Activated CD4-positive, CD25-positive, alpha-beta regulatory T cell treated with anti-CD3 and anti-CD28 coated beads, Interleukin-2, amount 50 U/mL, for 16 hours (primary cell): ENCODE measurements around the gene HS3ST5.
"Not testable (repeated sequence)": the region's sequence is repeated elsewhere in the genome, so short reads cannot be mapped to it uniquely, and the experiment has no call there.

Experiments used
- DNase-seq: peaks from one replicate; pipeline ENCODE4 v3.0.0-alpha.2; 2020; ENCODE audit warnings: low read depth, low spot score

Gene HS3ST5

GRCh38 chr6:114339706-114340105 lies 3.1 kb downstream of the HS3ST5 start:
- DNase-seq: no peak

DNA sequence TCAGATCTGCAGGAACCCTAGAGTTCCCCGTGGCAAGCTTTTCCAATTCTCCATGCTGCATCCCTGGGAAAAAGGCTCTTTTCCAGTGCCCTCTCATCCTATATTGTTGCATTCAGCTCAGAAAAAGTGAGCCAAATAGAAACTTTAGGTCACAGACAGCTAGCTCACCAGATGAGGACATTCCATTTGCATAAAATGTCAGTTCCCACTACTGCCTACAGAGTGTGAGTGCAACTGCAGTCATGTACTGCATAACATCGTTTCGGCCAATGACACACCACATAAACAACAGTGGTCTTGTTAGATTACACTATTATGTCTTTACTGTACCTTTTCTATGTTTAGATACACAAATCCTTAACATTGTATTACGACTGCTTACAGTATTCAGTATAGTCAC lies 8.6 kb downstream of the HS3ST5 start:
- DNase-seq: no peak

DNA sequence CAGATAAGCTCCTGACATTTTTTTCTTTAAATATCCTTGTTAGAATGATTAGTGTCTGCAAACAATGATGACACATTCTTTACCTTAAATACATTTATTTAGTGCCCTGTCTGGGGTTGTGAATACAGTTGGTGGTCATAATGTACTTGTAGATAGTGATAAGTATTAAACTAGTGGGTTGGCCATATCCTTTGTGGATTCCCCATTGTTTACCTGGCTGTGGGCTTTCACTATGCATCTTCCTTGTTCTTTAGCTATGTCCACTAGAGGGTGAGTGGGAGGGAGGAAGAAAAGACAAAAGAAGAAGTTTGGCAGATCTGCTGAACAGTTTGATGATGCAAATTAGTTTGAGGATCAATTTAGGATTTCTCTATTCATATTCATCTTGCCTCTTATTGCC lies 15.7 kb downstream of the HS3ST5 start:
- no peak for DNase-seq

- DNase-seq: no peak
These were observed 19.0 kb downstream of the HS3ST5 start for GRCh38 chr6:114323784-114324183.

GRCh38 chr6:114319749-114320148 lies 23.1 kb downstream of the HS3ST5 start:
- no peak for DNase-seq

GRCh38 chr6:114315831-114316595 lies 26.8 kb downstream of the HS3ST5 start:
- no peak for DNase-seq

DNA sequence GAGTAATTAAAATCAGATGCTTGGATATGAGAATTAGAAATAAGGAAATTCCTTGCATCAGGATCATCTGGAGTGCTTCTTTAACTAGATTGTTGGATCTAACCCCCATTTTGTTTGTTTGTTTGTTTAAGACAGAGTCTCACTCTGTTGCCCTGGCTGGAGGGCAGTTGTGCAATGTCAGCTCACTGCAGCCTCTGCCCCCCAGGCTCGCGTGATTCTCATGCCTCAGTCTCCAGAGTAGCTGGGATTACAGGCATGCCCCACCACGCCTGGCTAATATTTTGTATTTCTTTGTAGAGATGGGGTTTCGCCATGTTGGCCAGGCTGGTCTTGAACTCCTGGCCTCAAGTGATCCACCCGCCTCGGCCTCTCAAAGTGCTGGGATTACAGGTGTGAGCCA lies 29.0 kb downstream of the HS3ST5 start:
- DNase-seq: not testable (repeated sequence)

DNA sequence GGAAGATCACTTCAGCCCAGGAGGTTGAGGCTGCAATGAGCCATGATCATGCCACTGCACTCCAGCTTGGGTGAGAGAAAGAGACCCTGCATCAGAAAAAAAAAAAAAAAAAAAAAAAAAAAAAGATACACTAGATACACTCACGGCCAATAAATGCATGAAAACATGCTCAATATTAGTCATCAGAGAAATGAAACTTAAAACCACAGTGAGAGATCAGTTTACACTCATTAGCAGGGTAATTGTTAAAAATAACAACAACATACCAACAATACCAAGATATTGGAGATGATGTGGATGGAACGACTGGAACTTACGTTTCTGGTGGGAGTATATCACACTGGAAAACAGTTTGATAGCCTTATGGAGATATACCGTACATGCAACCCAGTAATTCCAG lies 29.9 kb downstream of the HS3ST5 start:
- DNase-seq: no peak

DNA sequence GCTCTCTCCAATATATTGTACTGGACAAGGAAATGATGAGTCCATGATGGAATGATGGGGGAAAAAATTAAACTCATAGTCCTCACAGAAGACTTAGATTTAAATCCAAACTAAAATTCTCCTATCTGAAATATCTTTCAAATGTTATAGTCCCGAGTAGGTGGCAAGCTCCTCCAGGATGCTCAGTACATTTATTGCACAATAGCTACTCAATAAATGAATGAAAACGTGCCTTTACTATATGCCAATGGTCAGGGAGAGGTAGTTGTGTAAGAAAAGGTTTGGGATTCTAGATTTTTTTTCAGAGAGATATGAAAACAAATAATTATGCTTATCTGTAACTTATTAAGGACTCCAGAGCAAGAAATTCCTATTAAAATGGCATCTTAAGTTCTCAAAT lies 32.8 kb downstream of the HS3ST5 start:
- no peak for DNase-seq

DNA sequence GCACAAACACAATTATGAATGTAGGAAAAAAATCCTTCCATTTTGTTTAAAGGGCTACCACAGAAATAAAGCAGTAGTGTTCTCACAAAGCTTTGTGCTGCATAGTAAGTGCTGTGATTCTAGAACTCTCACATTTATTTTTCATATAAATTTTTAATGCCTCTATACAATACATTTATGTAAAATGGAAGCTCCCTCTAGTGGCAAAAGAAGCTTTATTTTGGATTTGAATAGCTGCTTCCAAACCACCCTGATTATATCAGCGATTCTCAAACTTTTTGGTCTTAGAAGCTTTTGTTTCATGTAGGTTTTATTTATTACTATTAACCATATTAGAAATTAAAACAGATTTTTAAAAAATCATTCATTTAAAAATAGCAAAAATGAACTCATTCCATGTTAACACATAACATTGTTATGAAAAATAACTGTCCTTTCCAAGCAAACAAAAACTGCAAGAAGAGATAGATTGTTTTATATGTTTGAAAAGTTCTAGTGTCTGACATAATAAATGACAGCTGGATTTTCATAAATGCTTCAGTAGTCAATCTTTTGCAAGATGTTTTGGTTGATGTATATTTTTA lies 38.4 kb downstream of the HS3ST5 start:
- no peak for DNase-seq

DNA sequence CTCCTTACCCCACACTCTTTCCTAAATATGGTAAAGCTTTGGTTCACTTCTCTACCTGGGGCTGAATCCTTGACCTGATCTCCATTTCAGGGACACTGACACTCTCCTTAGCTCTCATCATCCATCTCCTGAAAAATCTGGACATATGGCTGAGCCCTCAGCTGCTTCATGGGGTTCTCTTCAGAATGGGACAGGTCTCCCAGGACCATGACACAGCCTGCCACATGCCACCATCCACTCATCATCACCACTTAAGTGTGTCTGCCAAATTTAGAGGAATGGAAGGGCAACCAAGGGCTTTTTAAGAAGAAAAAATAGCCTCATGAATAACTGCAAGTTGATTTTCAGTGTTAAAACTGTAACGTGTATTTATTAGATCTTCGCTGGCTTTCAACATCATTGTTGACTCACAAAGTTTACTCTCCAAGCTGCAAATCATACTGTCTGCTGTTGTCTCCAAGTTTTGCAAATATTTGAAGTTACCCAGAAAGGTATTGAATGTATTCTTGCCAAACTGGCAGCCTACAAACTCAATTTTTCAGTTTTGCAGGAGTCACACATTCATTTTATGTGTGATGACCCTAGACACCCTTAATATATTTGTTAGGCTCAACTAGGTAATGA lies 41.1 kb downstream of the HS3ST5 start:
- DNase-seq: no peak

DNA sequence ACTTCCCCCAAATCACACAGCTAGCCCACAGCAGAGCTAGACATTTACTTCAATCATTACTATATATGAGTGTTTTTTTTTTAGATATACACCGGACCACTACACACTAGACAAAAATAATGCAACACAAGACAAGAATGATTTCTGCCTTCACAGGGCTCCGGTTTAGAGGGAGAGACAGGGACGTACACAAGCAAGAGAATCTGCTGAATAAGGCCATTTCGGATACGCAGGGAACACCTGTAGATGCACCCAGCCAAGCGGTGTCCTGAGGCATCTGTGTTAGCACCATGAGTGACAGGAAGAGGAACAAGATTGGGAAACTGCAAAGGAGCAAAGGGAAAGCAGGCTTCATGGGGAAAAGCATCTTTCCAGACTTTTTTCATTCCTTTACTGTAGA lies 45.7 kb downstream of the HS3ST5 start:
- no peak for DNase-seq

DNA sequence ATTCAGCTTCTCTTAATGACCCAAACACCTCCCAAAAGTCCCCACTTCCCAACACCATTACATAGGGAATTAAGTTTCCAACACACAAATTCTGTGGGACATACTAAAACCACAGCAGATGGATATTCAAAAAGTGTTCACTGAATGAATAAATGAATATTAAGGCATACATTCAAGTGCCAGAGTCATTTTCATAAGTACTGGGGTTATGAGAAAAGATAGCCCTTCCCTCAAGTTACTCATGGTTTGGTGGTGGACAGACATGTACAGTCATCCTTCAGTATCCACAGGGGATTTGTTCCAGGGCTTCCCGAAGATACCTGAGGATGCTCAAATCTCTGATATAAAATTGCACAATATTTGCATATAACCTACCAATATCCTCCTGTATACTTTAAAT lies 50.4 kb downstream of the HS3ST5 start:
- DNase-seq: no peak

DNA sequence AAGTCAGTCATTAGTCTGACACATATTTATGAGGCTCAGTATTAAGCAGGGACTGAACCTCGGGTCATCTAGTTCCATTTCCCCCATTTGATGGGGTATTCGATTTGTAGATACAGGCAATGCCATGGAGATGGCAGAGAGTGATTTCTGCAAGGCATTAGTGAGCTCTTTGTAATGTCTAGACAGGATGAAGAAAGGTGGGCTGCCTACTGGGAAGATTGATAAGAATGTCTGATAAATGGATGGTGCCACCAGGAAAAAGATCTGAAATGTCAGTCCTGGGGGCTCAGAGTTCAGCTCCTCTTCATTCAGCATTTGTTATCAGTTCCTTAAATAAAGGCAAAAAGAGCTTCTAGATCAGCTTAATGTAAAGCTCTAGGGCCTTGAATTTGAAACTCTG lies 51.4 kb downstream of the HS3ST5 start:
- no peak for DNase-seq

DNA sequence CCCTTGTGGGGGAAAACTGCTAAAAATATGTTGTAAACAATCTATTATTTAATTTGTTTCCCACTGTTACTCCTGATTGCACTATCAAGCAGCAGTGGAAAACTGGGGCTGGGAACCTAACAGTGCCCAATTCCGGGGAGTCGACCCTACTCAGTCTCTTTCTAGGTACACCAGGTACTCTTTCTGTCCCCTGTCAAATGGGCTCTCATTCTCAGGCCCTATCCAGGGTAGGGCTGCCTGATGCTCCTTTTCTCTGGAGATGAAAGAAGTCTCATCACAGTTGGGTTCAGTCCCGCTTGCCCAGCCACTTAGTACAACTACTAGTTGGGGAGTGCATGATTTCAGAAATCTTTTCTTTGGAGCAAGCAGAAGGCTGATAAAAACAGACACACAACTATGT lies 52.0 kb downstream of the HS3ST5 start:
- no peak for DNase-seq

GRCh38 chr6:114288701-114289495 lies 53.9 kb downstream of the HS3ST5 start:
- no peak for DNase-seq

- no peak for DNase-seq
These were observed 55.4 kb downstream of the HS3ST5 start for GRCh38 chr6:114287461-114287860.

DNA sequence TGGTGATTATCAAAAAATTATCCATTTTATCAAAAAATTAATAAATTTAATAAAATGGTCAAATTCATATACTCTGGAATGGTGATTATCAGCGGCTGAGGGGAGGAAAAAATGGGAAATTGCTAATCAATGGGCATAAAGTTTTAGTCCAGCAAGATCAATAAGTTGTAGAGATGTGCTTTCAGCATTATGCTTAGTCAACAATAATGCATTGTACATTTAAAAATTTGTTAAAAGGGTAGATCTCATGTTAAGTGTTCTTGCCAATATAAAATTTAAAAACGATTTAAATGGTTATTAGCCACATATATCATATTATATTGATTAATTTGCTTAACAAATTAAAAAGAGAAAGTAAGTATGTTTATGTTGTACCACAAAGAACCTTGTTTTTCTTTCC lies 56.6 kb downstream of the HS3ST5 start:
- no peak for DNase-seq

DNA sequence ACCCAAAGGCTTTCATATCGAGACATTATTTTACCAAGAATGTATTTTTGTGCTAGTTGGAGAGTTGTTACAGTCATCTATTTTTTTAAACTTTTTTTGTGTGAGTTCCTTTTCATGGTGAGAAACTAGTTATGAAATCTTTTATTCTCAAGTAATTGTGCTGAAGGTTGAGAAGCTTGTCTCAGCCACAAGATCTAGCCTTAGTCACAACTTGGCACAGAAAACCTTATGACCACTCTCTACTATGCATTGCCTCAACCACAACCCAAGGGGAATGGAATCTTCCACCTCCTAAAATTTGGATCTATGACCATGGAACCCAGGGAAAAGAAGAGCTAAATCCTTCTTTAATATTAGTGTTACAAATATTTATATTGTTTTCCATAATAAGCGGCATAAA lies 58.5 kb downstream of the HS3ST5 start:
- DNase-seq: no peak

- no peak for DNase-seq
These were observed 60.5 kb downstream of the HS3ST5 start for GRCh38 chr6:114282292-114282691.

- DNase-seq: no peak
These were observed 61.3 kb downstream of the HS3ST5 start for GRCh38 chr6:114281496-114281895.

- DNase-seq: no peak
These were observed 62.4 kb downstream of the HS3ST5 start for GRCh38 chr6:114280239-114280982.
